K562 (cell line): ENCODE measurements around the gene SEC14L1. TPM values are rescaled to one million over a fixed set of nuclear protein-coding genes. Genes with fewer than 3 reads are reported as not detected.
A peak's percentile ranks its signal among the peaks of the same experiment; 100 is the strongest.

Experiments
- ATAC-seq: fragments of 200-7000 bp; cut with Tn5 transposase; 3 replicates; pipeline ENCODE4 v1.9.1; 2020; ENCODE audit warnings: moderate library complexity
- BruUV-seq: library from RNA; stranded (reverse); fragments of 400-500 nt; replicated peaks from 2 replicates; lab custom pipeline; 2021; lab: Mats Ljungman, UMichigan
- CTCF ChIA-PET: fragments of 300-600 bp; formaldehyde crosslinking; extraction: SDS; loops from one replicate; lab custom pipeline; 2021; ENCODE audit warnings: low intra/inter-chr PET ratio; lab: Yijun Ruan, JAX
- POLR2A ChIA-PET: fragments of 300-600, 350-650 bp; sonication (Branson Sonifier 250); formaldehyde crosslinking; extraction: SDS; loops from one replicate; lab custom pipeline; 2021; ENCODE audit warnings: antibody characterized with exemption, inconsistent platforms; lab: Yijun Ruan, JAX
- DNase-seq, 4 experiments: peaks; one replicate each; pipeline versions ENCODE4 v3.0.0 to v3.0.0-alpha.2; 2011 to 2018; ENCODE audit warnings: low spot score in 3 of 4, mixed read lengths in 3 of 4; ENCODE audit errors: extremely low read depth in 1 of 4
- FAIRE-seq: peaks from 2 replicates; lab custom pipeline; 2011; peaks lifted over from hg19 to GRCh38; lab: Jason Lieb, UNC
- H2AFZ ChIP-seq: 2 replicates; pipeline ENCODE4 v1.6.0; 2011; ENCODE audit warnings: low read depth, low read length, control low read depth, inconsistent platforms
- H3K27ac ChIP-seq: fragments of 200-600 bp; 3 replicates; pipeline ENCODE4 v1.8.0; 2011; ENCODE audit warnings: low read depth, mild to moderate bottlenecking, control low read depth, inconsistent platforms, low read length, moderate library complexity, mixed read lengths; ENCODE audit errors: extremely low read depth
- H3K27me3 ChIP-seq, 2 experiments: fragments of 300-600 bp in 1 of 2; 2 replicates in 1 of 2; 3 replicates in 1 of 2; pipeline versions ENCODE4 v1.6.0 to v1.8.0; 2011; ENCODE audit warnings: inconsistent platforms in 2 of 2, low read length in 2 of 2, mild to moderate bottlenecking in 1 of 2, mixed read lengths in 1 of 2, moderate library complexity in 1 of 2; ENCODE audit not compliant: control insufficient read depth in 2 of 2, insufficient read depth in 2 of 2
- H3K36me3 ChIP-seq: fragments of 300-600 bp; 3 replicates; pipeline ENCODE4 v1.8.0; 2011; ENCODE audit warnings: mild to moderate bottlenecking, low read length, inconsistent platforms; ENCODE audit not compliant: control insufficient read depth, insufficient read depth
- H3K4me1 ChIP-seq, 2 experiments: fragments of 200-600 bp in 1 of 2; replicated peaks in 1 of 2; 2 replicates in 1 of 2; 3 replicates in 1 of 2; pipeline versions ENCODE4 v1.5.1 to v1.8.0; 2011; ENCODE audit warnings: inconsistent platforms in 2 of 2, low read length in 2 of 2, mild to moderate bottlenecking in 1 of 2, mixed read lengths in 1 of 2, moderate library complexity in 1 of 2; ENCODE audit not compliant: control insufficient read depth in 2 of 2, insufficient read depth in 2 of 2
- H3K4me2 ChIP-seq: 2 replicates; pipeline ENCODE4 v1.6.1; 2011; ENCODE audit warnings: low read length, control low read depth, inconsistent platforms, mixed read lengths; ENCODE audit not compliant: insufficient read depth
- H3K4me3 ChIP-seq: fragments of 200-600 bp; sonication (generic), shearing (Covaris generic); 2 replicates; pipeline ENCODE4 v1.5.1; 2016; ENCODE audit warnings: control low read depth, inconsistent platforms
- H3K79me2 ChIP-seq: fragments of 200-600 bp; 3 replicates; pipeline ENCODE4 v1.8.0; 2011; ENCODE audit warnings: low read length, inconsistent platforms; ENCODE audit not compliant: control insufficient read depth, insufficient read depth
- H3K9ac ChIP-seq, 2 experiments: 2 replicates each; pipeline versions ENCODE4 v1.6.0 to v1.6.1; 2011; ENCODE audit warnings: low read depth in 2 of 2, low read length in 2 of 2, control low read depth in 1 of 2, inconsistent platforms in 1 of 2, mild to moderate bottlenecking in 1 of 2, mixed read lengths in 1 of 2; ENCODE audit not compliant: insufficient read depth in 1 of 2
- H3K9me1 ChIP-seq: one replicate; pipeline ENCODE4 v1.6.0; 2011; ENCODE audit warnings: inconsistent platforms, mild to moderate bottlenecking, low read length, moderate library complexity; ENCODE audit not compliant: control insufficient read depth, insufficient read depth
- H3K9me3 ChIP-seq: replicated peaks from 2 replicates; pipeline ENCODE4 v1.5.1; 2011; ENCODE audit warnings: low read depth, low read length, inconsistent platforms; ENCODE audit not compliant: control insufficient read depth, insufficient read depth
- H4K20me1 ChIP-seq: replicated peaks from 2 replicates; pipeline ENCODE4 v1.6.1; 2011; ENCODE audit warnings: low read length, inconsistent platforms, mixed read lengths; ENCODE audit not compliant: control insufficient read depth, insufficient read depth
- BMI1 ChIP-seq: fragments of 150-350 bp; IDR thresholded peaks from 2 replicates; pipeline ENCODE4 v1.6.1; 2014; ENCODE audit warnings: low read length
- BRF2 ChIP-seq: IDR thresholded peaks from 3 replicates; pipeline ENCODE4 v1.6.1; 2011; ENCODE audit warnings: borderline replicate concordance, mild to moderate bottlenecking; ENCODE audit not compliant: insufficient read length, insufficient read depth
- CC2D1A ChIP-seq: fragments of 450-650 bp; IDR thresholded peaks from 2 replicates; pipeline ENCODE4 v1.6.1; 2017; ENCODE audit warnings: mild to moderate bottlenecking
- ILK ChIP-seq: fragments of 450-650 bp; IDR thresholded peaks from 2 replicates; pipeline ENCODE4 v1.6.1; 2016; ENCODE audit warnings: missing genetic modification characterization, low read depth, mild to moderate bottlenecking, missing compliant biosample characterization, moderate library complexity, borderline replicate concordance
- KLF6 ChIP-seq: fragments of 250-450 bp; sonication (Bioruptor Pico); IDR thresholded peaks from 2 replicates; pipeline ENCODE4 v1.4.0; 2020; ENCODE audit warnings: mild to moderate bottlenecking, moderate library complexity, borderline replicate concordance
- MCM2 ChIP-seq: fragments of 450-650 bp; IDR thresholded peaks from 2 replicates; pipeline ENCODE4 v1.6.1; 2017; ENCODE audit warnings: low read depth, mild to moderate bottlenecking
- PHB2 ChIP-seq: fragments of 450-650 bp; IDR thresholded peaks from 2 replicates; pipeline ENCODE4 v1.6.1; 2017; ENCODE audit warnings: low read depth
- RAD21 ChIP-seq, 2 experiments: fragments of 250-450 bp in 1 of 2; fragments of 450-650 bp in 1 of 2; sonication (Bioruptor Pico) in 1 of 2; formaldehyde crosslinking in 1 of 2; IDR thresholded peaks in 1 of 2; conservative IDR thresholded peaks in 1 of 2; 2 replicates each; pipeline versions ENCODE4 v1.4.0 to v1.8.0; 2020 to 2022; ENCODE audit warnings: mild to moderate bottlenecking in 2 of 2, moderate library complexity in 1 of 2
- TRIM25 ChIP-seq: fragments of 450-650 bp; IDR thresholded peaks from 2 replicates; pipeline ENCODE4 v1.7.0; 2016; ENCODE audit warnings: borderline replicate concordance
- TRIM28 ChIP-seq: fragments of 450-650 bp; IDR thresholded peaks from 2 replicates; pipeline ENCODE4 v1.6.1; 2017
- ZEB2 ChIP-seq: fragments of 450-650 bp; IDR thresholded peaks from 2 replicates; pipeline ENCODE4 v1.6.1; 2016
- ZFP36 ChIP-seq: fragments of 150-350 bp; IDR thresholded peaks from 2 replicates; pipeline ENCODE4 v1.6.1; 2018; ENCODE audit warnings: low read length, low read depth; ENCODE audit not compliant: partially characterized antibody
- ZNF511 ChIP-seq: sonication (generic); formaldehyde crosslinking; IDR thresholded peaks from 2 replicates; pipeline ENCODE4 v1.8.0; 2022; ENCODE audit warnings: mild to moderate bottlenecking, missing genetic modification reagents
- ZNF57 ChIP-seq: fragments of 450-650 bp; formaldehyde crosslinking; IDR thresholded peaks from 2 replicates; pipeline ENCODE4 v1.4.0; 2020; ENCODE audit warnings: mild to moderate bottlenecking, moderate library complexity
- ZNF830 ChIP-seq: fragments of 250-450 bp; sonication (Bioruptor Pico); IDR thresholded peaks from 2 replicates; pipeline ENCODE4 v1.5.0; 2021; ENCODE audit warnings: mild to moderate bottlenecking
- WGBS: fragments of 100-300 bp; shearing (Covaris generic); methylation state at CpG from one replicate; pipeline ENCODE4 v1.1.6; 2016; ENCODE audit warnings: low coverage, mixed read lengths; ENCODE audit not compliant: insufficient coverage; ENCODE audit errors: missing lambda C conversion rate; 5-methylcytosine and 5-hydroxymethylcytosine counted together
- in situ Hi-C: fragments of 300-500 bp; cut with MboI; formaldehyde crosslinking; loops from 4 replicates; pipeline ENCODE4 v1.15.0; 2018; ENCODE audit warnings: inconsistent platforms, mixed read lengths
- intact Hi-C: fragments of 100-400 bp; cut with micrococcal nuclease; formaldehyde crosslinking; loops from 2 replicates; pipeline ENCODE4 v1.14.2; 2022
- polyA plus RNA-seq, 8 experiments: library from polyadenylated mRNA; depleted of rRNA in 4 of 8; stranded (reverse) in 5 of 8; unstranded in 3 of 8; fragments of >200 nt; fragmentation: Nextera tagmentation in 2 of 8; fragmentation: Illumina TruSeq in 1 of 8; extraction: Ambion mirVana in 2 of 8; extraction: Trizol in 1 of 8; gene quantifications; 2 replicates each; pipeline versions ENCODE4 v1.2.1 to v1.2.3, GENCODE V29; 2011 to 2014; ENCODE audit warnings: inconsistent platforms in 1 of 8, missing spikeins in 1 of 8
- total RNA-seq, 7 experiments: library from RNA; depleted of rRNA in 6 of 7; stranded (reverse); fragments of >200 nt in 6 of 7; fragmentation: Illumina TruSeq in 2 of 7; extraction: Trizol in 2 of 7; gene quantifications; 2 replicates each; pipeline versions ENCODE4 v1.2.1 to v1.2.3, GENCODE V29; 2011 to 2021; ENCODE audit warnings: low replicate concordance in 1 of 7

SEC14L1 gene
- total and polyA plus RNA-seq, 9 of the 15 experiments (the other 6 are each of a cell fraction or from before 2014, with no cell fraction given) = 3.1 to 39.7 (median 15.2) TPM

GRCh38 chr17:77174928-77175661 lies 34.3 kb downstream of the SEC14L1 start:
- Histone ChIP-seq H3K9ac (no peak overlapping the region), H3K36me3 (peaks cover 9% of the 10 kb centered on the region; the same call in 2 of the 3 replicates)
- TF ChIP-seq KLF6 (CRISPR knock-in tag) (no peak), TRIM25 (no peak), PHB2 (no peak), ZEB2 (0 out of 2 replicates have a peak, but pooled peaks have one; percentile 4), MCM2 (no peak), TRIM28 (0 out of 2 replicates have a peak, but pooled peaks have one; percentile 5), CC2D1A (no peak), BMI1 (no peak), RAD21 (CRISPR knock-in tag; conservative IDR thresholded peaks at IDR 0.05 in 1 of 2, IDR thresholded peaks at IDR 0.05 in 1 of 2) (no peak), ZNF57 (CRISPR knock-in tag) (no peak), ILK (tag) (no peak), ZFP36 (no peak), BRF2 (no peak), ZNF830 (CRISPR knock-in tag) (no peak), ZNF511 (CRISPR knock-in tag) (no peak)
- TF ChIP-seq, all 486 proteins: peak for 2
- in situ Hi-C loops = no loop called here
- no peak for ATAC-seq
- no peak overlapping the region for H3K4me3 ChIP-seq
- no peaks in the 10 kb centered on the region for H3K27me3 ChIP-seq
- no peak for DNase-seq
- intact Hi-C loops = no loop called here
- peaks cover 23% of the 10 kb centered on the region; the same call in 2 of the 3 replicates for H3K79me2 ChIP-seq
- H4K20me1 ChIP-seq = no peaks in the 10 kb centered on the region
- POLR2A ChIA-PET = no interaction called here
- no TSS peak for BruUV-seq
- FAIRE-seq = no peak
- peaks cover 20% of the 10 kb centered on the region for H3K9me3 ChIP-seq
- H3K4me2 ChIP-seq = no peak overlapping the region
- CTCF ChIA-PET = no interaction called here
- H3K27ac ChIP-seq = no peak overlapping the region
- no peak overlapping the region for H2AFZ ChIP-seq
- no peaks in the 10 kb centered on the region for H3K9me1 ChIP-seq
- WGBS = 88% methylated on average over 10 of the region's 10 CpGs
- peaks cover 0 to 2% of the 10 kb centered on the region in 2 experiments; a peak in 3 of 5 replicates for H3K4me1 ChIP-seq
